HG03175 (cell line): ENCODE results near the gene PTPRZ1.

Source experiments
- ATAC-seq: cut with Tn5 transposase; IDR thresholded peaks from one replicate; pipeline ENCODE4 v1.9.1; 2021; ENCODE audit warnings: mild to moderate bottlenecking, moderate library complexity; ENCODE audit not compliant: unreplicated experiment

The PTPRZ1 gene

GRCh38 chr7:121872831-121873288 is at the start of gene PTPRZ1:
TSS of gene PTPRZ1 (plus strand) at chr7:121873161. CDS start at chr7:121873500, 339 bp downstream.
- no peak for ATAC-seq

- no peak for ATAC-seq
Observed at GRCh38 chr7:121824276-121824675, 48.7 kb upstream of the PTPRZ1 start.

- no peak for ATAC-seq
Observed at GRCh38 chr7:121831351-121831750, 41.6 kb upstream of the PTPRZ1 start.

- no peak for ATAC-seq
Observed at GRCh38 chr7:121831801-121832200, 41.2 kb upstream of the PTPRZ1 start.

GRCh38 chr7:121832347-121832746 is 40.6 kb upstream of the PTPRZ1 start:
- no peak for ATAC-seq

- no peak for ATAC-seq
Observed at GRCh38 chr7:121833991-121834390, 39.0 kb upstream of the PTPRZ1 start.

GRCh38 chr7:121837462-121837861 is 35.5 kb upstream of the PTPRZ1 start:
- ATAC-seq = no peak

- ATAC-seq = no peak
Observed at GRCh38 chr7:121847041-121847440, 25.9 kb upstream of the PTPRZ1 start.

GRCh38 chr7:121853307-121853706 is 19.7 kb upstream of the PTPRZ1 start:
- ATAC-seq = no peak

- no peak for ATAC-seq
Observed at GRCh38 chr7:121860953-121861352, 12.0 kb upstream of the PTPRZ1 start.

GRCh38 chr7:121862591-121862990 is 10.4 kb upstream of the PTPRZ1 start:
- no peak for ATAC-seq

GRCh38 chr7:121871188-121871587 is 1.8 kb upstream of the PTPRZ1 start:
- ATAC-seq = no peak

- ATAC-seq = no peak
Observed at GRCh38 chr7:121873289-121874194, 581 bp downstream of the PTPRZ1 start.

GRCh38 chr7:121874298-121874697 is 1.3 kb downstream of the PTPRZ1 start:
- ATAC-seq = no peak

GRCh38 chr7:121875203-121875602 is 2.2 kb downstream of the PTPRZ1 start:
- no peak for ATAC-seq

GRCh38 chr7:121876656-121877500 is 3.9 kb downstream of the PTPRZ1 start:
- ATAC-seq = no peak

- no peak for ATAC-seq
Observed at GRCh38 chr7:121878918-121879464, 6.0 kb downstream of the PTPRZ1 start.

- no peak for ATAC-seq
Observed at GRCh38 chr7:121879544-121879943, 6.6 kb downstream of the PTPRZ1 start.

- no peak for ATAC-seq
Observed at GRCh38 chr7:121882731-121883130, 9.8 kb downstream of the PTPRZ1 start.

GRCh38 chr7:121885166-121885920 is 12.4 kb downstream of the PTPRZ1 start:
- no peak for ATAC-seq

GRCh38 chr7:121887634-121888033 is 14.7 kb downstream of the PTPRZ1 start:
- ATAC-seq = no peak
